SK-N-SH (cell line): ENCODE measurements around the gene ACADL. TPM values are rescaled to one million over a fixed set of nuclear protein-coding genes. Genes with fewer than 3 reads are reported as not detected.

Experiments used
- CTCF ChIA-PET: fragments of 300-600, 350-600 bp; formaldehyde crosslinking; extraction: SDS; loops from one replicate; lab custom pipeline; 2021; lab: Yijun Ruan, JAX
- POLR2A ChIA-PET: fragments of 350-600 bp; sonication (Branson Sonifier 250); formaldehyde crosslinking; extraction: SDS; loops from one replicate; lab custom pipeline; 2020; ENCODE audit warnings: antibody characterized with exemption, inconsistent platforms; lab: Yijun Ruan, JAX
- DNase-seq: peaks from one replicate; pipeline ENCODE4 v3.0.0; 2012
- H2AFZ ChIP-seq: fragments of 200-600 bp; sonication (generic); 2 replicates; pipeline ENCODE4 v1.8.1; 2016; ENCODE audit warnings: antibody characterized with exemption, mild to moderate bottlenecking, low read depth
- H3F3A ChIP-seq: fragments of 200-600 bp; sonication (generic); replicated peaks from 2 replicates; pipeline ENCODE3; 2016; ENCODE audit warnings: antibody characterized with exemption, mild to moderate bottlenecking; ENCODE audit not compliant: insufficient read depth
- H3K27ac ChIP-seq, 2 experiments: fragments of 200-500 bp in 1 of 2; fragments of 200-600 bp in 1 of 2; sonication (Bioruptor generic) in 1 of 2; sonication (generic), shearing (Covaris generic) in 1 of 2; 2 replicates each; pipeline versions ENCODE4 v1.5.1 to v1.6.1; 2014 to 2016; ENCODE audit warnings: low read depth in 2 of 2, inconsistent platforms in 1 of 2, low read length in 1 of 2, mild to moderate bottlenecking in 1 of 2, mixed read lengths in 1 of 2
- H3K27me3 ChIP-seq: fragments of 200-600 bp; sonication (generic), shearing (Covaris generic); 2 replicates; pipeline ENCODE4 v1.6.1; 2016; ENCODE audit warnings: mixed run types; ENCODE audit not compliant: insufficient read depth
- H3K36me3 ChIP-seq, 2 experiments: fragments of 200-500 bp in 1 of 2; fragments of 200-600 bp in 1 of 2; sonication (Bioruptor generic) in 1 of 2; sonication (generic) in 1 of 2; replicated peaks in 1 of 2; 2 replicates each; pipeline versions ENCODE3 to v1.5.1; 2014 to 2016; ENCODE audit warnings: low read length in 1 of 2, mild to moderate bottlenecking in 1 of 2; ENCODE audit not compliant: insufficient read depth in 2 of 2, control insufficient read depth in 1 of 2
- H3K4me1 ChIP-seq, 2 experiments: fragments of 200-500 bp in 1 of 2; fragments of 200-600 bp in 1 of 2; sonication (Bioruptor generic) in 1 of 2; sonication (generic), shearing (Covaris generic) in 1 of 2; 2 replicates each; pipeline versions ENCODE4 v1.5.1 to v1.6.1; 2014 to 2016; ENCODE audit warnings: low read depth in 1 of 2, low read length in 1 of 2, mixed run types in 1 of 2; ENCODE audit not compliant: insufficient read depth in 2 of 2, control insufficient read depth in 1 of 2
- H3K4me2 ChIP-seq: fragments of 200-600 bp; sonication (generic), shearing (Covaris generic); 2 replicates; pipeline ENCODE4 v1.6.1; 2017; ENCODE audit warnings: mixed run types
- H3K4me3 ChIP-seq, 2 experiments: fragments of 200-500 bp in 1 of 2; fragments of 200-600 bp in 1 of 2; sonication (Bioruptor generic) in 1 of 2; sonication (generic), shearing (Covaris generic) in 1 of 2; 2 replicates each; pipeline versions ENCODE4 v1.5.1 to v1.8.1; 2014 to 2016; ENCODE audit warnings: low read depth in 2 of 2, inconsistent platforms in 1 of 2, low read length in 1 of 2, mild to moderate bottlenecking in 1 of 2, mixed read lengths in 1 of 2, moderate library complexity in 1 of 2
- H3K79me2 ChIP-seq: fragments of 200-600 bp; sonication (generic); 2 replicates; pipeline ENCODE4 v1.8.1; 2017; ENCODE audit warnings: mild to moderate bottlenecking; ENCODE audit not compliant: insufficient read depth
- H3K9ac ChIP-seq: fragments of 200-600 bp; sonication (generic); 2 replicates; pipeline ENCODE4 v1.6.1; 2017; ENCODE audit warnings: mixed run types
- H3K9me2 ChIP-seq: fragments of 200-600 bp; sonication (generic); 2 replicates; pipeline ENCODE4 v1.6.1; 2017; ENCODE audit warnings: mixed run types
- H3K9me3 ChIP-seq: fragments of 200-600 bp; sonication (generic); 2 replicates; pipeline ENCODE4 v1.6.1; 2017; ENCODE audit warnings: mixed run types, mild to moderate bottlenecking, moderate library complexity
- H4K20me1 ChIP-seq: fragments of 200-600 bp; sonication (generic); 2 replicates; pipeline ENCODE4 v1.6.1; 2017; ENCODE audit warnings: mild to moderate bottlenecking, mixed run types; ENCODE audit not compliant: insufficient read depth
- CTCF ChIP-seq: fragments of 200-600 bp; sonication (generic); IDR thresholded peaks from 2 replicates; pipeline ENCODE4 v1.6.1; 2017; ENCODE audit warnings: antibody characterized with exemption, mild to moderate bottlenecking, moderate library complexity
- EZH2phosphoT487 ChIP-seq: fragments of 200-600 bp; sonication (generic); IDR thresholded peaks from 2 replicates; pipeline ENCODE4 v1.6.1; 2017; ENCODE audit warnings: low read depth, mixed run types, mild to moderate bottlenecking, antibody characterized with exemption, moderate library complexity, borderline replicate concordance
- GABPA ChIP-seq: IDR thresholded peaks from 2 replicates; pipeline ENCODE4 v1.4.0; 2012; ENCODE audit warnings: low read depth, mild to moderate bottlenecking
- JUND ChIP-seq: IDR thresholded peaks from 2 replicates; pipeline ENCODE4 v1.4.0; 2012
- MAX ChIP-seq: IDR thresholded peaks from 2 replicates; pipeline ENCODE4 v1.4.0; 2012; ENCODE audit warnings: low read depth
- MEF2A ChIP-seq: IDR thresholded peaks from 2 replicates; pipeline ENCODE4 v1.4.0; 2012; ENCODE audit warnings: low read depth, borderline replicate concordance
- NRF1 ChIP-seq: IDR thresholded peaks from 2 replicates; pipeline ENCODE4 v1.6.1; 2012; ENCODE audit warnings: low read depth, mild to moderate bottlenecking, low read length
- POLR2AphosphoS5 ChIP-seq: IDR thresholded peaks from 2 replicates; pipeline ENCODE4 v1.6.1; 2012; ENCODE audit warnings: low read depth, low read length
- RAD21 ChIP-seq: IDR thresholded peaks from 2 replicates; pipeline ENCODE4 v1.6.1; 2012; ENCODE audit warnings: mild to moderate bottlenecking, low read length
- SIN3A ChIP-seq: IDR thresholded peaks from 2 replicates; pipeline ENCODE4 v1.6.1; 2012; ENCODE audit warnings: low read depth, mild to moderate bottlenecking, low read length, moderate library complexity, borderline replicate concordance
- TAF1 ChIP-seq: IDR thresholded peaks from 2 replicates; pipeline ENCODE4 v1.6.1; 2012; ENCODE audit warnings: low read depth, mild to moderate bottlenecking, low read length, moderate library complexity, borderline replicate concordance
- YY1 ChIP-seq: IDR thresholded peaks from 2 replicates; pipeline ENCODE4 v1.4.0; 2012; ENCODE audit warnings: low read depth, mild to moderate bottlenecking
- WGBS: methylation state at CpG from one replicate; pipeline ENCODE4 v1.1.6; 2017; ENCODE audit warnings: low lambda C conversion rate; 5-methylcytosine and 5-hydroxymethylcytosine counted together
- polyA plus RNA-seq, 3 experiments: library from polyadenylated mRNA; depleted of rRNA; stranded (reverse); fragments of >200 nt; gene quantifications; 2 replicates each; pipeline ENCODE4 v1.2.3, GENCODE V29; 2012

ACADL gene
- polyA plus RNA-seq, 1 of the 3 experiments (the other 2 are of a cell fraction), result not detected

GRCh38 chr2:210262036-210262435 is 36.8 kb upstream of the ACADL start:
- no peaks in the 10 kb centered on the region for H4K20me1 ChIP-seq
- TF ChIP-seq TAF1 (no peak), EZH2phosphoT487 (no peak), NRF1 (no peak), CTCF (no peak), MAX (no peak), MEF2A (no peak), JUND (no peak), POLR2AphosphoS5 (no peak), SIN3A (no peak), YY1 (no peak), RAD21 (no peak)
- no peaks in the 10 kb centered on the region for H3K9me3 ChIP-seq
- no peaks in the 10 kb centered on the region for H3K27me3 ChIP-seq
- H3F3A ChIP-seq, result no peaks in the 10 kb centered on the region
- no peaks in the 10 kb centered on the region for H3K79me2 ChIP-seq
- H3K4me1 ChIP-seq, result no peaks in the 10 kb centered on the region
- no peak for DNase-seq
- no peak overlapping the region for H3K4me2 ChIP-seq
- no peak overlapping the region for H2AFZ ChIP-seq
- POLR2A ChIA-PET, result no interaction called here
- no peaks in the 10 kb centered on the region for H3K9me2 ChIP-seq
- CTCF ChIA-PET, result no interaction called here
- no peak overlapping the region for H3K9ac ChIP-seq
- H3K4me3 ChIP-seq, result no peak overlapping the region
- no peak overlapping the region for H3K27ac ChIP-seq
- 11% methylated on average over 2 of the region's 2 CpGs for WGBS
- no peaks in the 10 kb centered on the region for H3K36me3 ChIP-seq

- TF ChIP-seq GABPA (no peak), POLR2AphosphoS5 (no peak)
- Histone ChIP-seq H3K9ac (no peak overlapping the region), H3K4me3 (no peak overlapping the region), H3K4me1 (no peaks in the 10 kb centered on the region), H3K27me3 (no peaks in the 10 kb centered on the region), H2AFZ (no peak overlapping the region), H3K4me2 (no peak overlapping the region), H3K36me3 (no peaks in the 10 kb centered on the region), H3F3A (no peaks in the 10 kb centered on the region), H3K27ac (no peak overlapping the region), H3K79me2 (no peaks in the 10 kb centered on the region), H4K20me1 (no peaks in the 10 kb centered on the region), H3K9me3 (no peaks in the 10 kb centered on the region), H3K9me2 (no peaks in the 10 kb centered on the region)
- no peak for DNase-seq
- ChIA-PET CTCF (no interaction called here), POLR2A (no interaction called here)
These were observed 34.4 kb upstream of the ACADL start for GRCh38 chr2:210259687-210260086.
